HCT116 (cell line): ENCODE data around the gene CFAP58.

Source experiments
- CTCF ChIP-seq, 3 experiments: fragments of 200-600 bp in 1 of 3; sonication (generic) in 1 of 3; IDR thresholded peaks in 2 of 3; conservative IDR thresholded peaks in 1 of 3; 2 replicates each; pipeline ENCODE4 v1.5.1; 2012 to 2017; ENCODE audit warnings: low read depth in 2 of 3, low read length in 2 of 3, antibody characterized with exemption in 1 of 3, borderline replicate concordance in 1 of 3, control low read depth in 1 of 3, mild to moderate bottlenecking in 1 of 3, mixed read lengths in 1 of 3, mixed run types in 1 of 3, moderate library complexity in 1 of 3; ENCODE audit not compliant: insufficient read depth in 1 of 3
- MAX ChIP-seq: IDR thresholded peaks from 2 replicates; pipeline ENCODE4 v1.6.1; 2012
- POLR2A ChIP-seq: IDR thresholded peaks from 2 replicates; pipeline ENCODE4 v1.7.0; 2011; ENCODE audit warnings: borderline replicate concordance; ENCODE audit not compliant: insufficient read depth, insufficient read length; ENCODE audit errors: extremely low read depth
- POLR2AphosphoS5 ChIP-seq: IDR thresholded peaks from 2 replicates; pipeline ENCODE4 v1.6.1; 2011; ENCODE audit warnings: mild to moderate bottlenecking, low read depth, low read length, moderate library complexity
- TCF7L2 ChIP-seq: IDR thresholded peaks from 2 replicates; pipeline ENCODE4 v1.7.0; 2011; ENCODE audit warnings: borderline replicate concordance, inconsistent platforms; ENCODE audit not compliant: insufficient read depth, insufficient read length; ENCODE audit errors: extremely low read depth
- YY1 ChIP-seq: IDR thresholded peaks from 2 replicates; pipeline ENCODE4 v1.6.1; 2011; ENCODE audit warnings: low read length, low read depth, moderate library complexity, mild to moderate bottlenecking; ENCODE audit not compliant: insufficient replicate concordance; ENCODE audit errors: extremely low read depth

GRCh38 chr10:104334561-104334960 lies 19.1 kb upstream of the CFAP58 start:
- TF ChIP-seq POLR2AphosphoS5: no peak
- TF ChIP-seq MAX: no peak
- TF ChIP-seq TCF7L2: no peak
- no peak for TF ChIP-seq POLR2A
- TF ChIP-seq CTCF (IDR thresholded peaks at IDR 0.05 in 2 of 3, conservative IDR thresholded peaks at IDR 0.05 in 1 of 3; ENCODE audit: borderline replicate concordance in 1 of 3, insufficient read depth in 1 of 3, low read depth in 2 of 3, low read length in 2 of 3): no peak
- TF ChIP-seq YY1: no peak
